OCI-LY3 (cell line): ENCODE data around the gene KLF7.

Experiments used
- H2AFZ ChIP-seq: fragments of 200-600, 300-600 bp; shearing (Covaris generic); 2 replicates; pipeline ENCODE4 v1.6.0; 2014; ENCODE audit warnings: antibody characterized with exemption, low read depth, low read length
- H3K27ac ChIP-seq: fragments of 200-600, 300-600 bp; sonication (generic); 2 replicates; pipeline ENCODE4 v1.5.1; 2014; ENCODE audit warnings: mild to moderate bottlenecking, low read length, moderate library complexity, mixed read lengths
- H3K27me3 ChIP-seq: fragments of 200-600, 300-600 bp; sonication (generic); 2 replicates; pipeline ENCODE4 v1.6.1; 2014; ENCODE audit warnings: low read depth, low read length, mixed read lengths
- H3K36me3 ChIP-seq: fragments of 200-600, 300-600 bp; sonication (generic); replicated peaks from 2 replicates; pipeline ENCODE3; 2014; ENCODE audit warnings: low read depth, low read length, mixed read lengths
- H3K4me1 ChIP-seq: fragments of 300-600, 200-600 bp; sonication (generic); 2 replicates; pipeline ENCODE4 v1.6.1; 2014; ENCODE audit warnings: low read length, mixed read lengths
- H3K4me2 ChIP-seq: fragments of 200-600, 300-600 bp; sonication (generic); 2 replicates; pipeline ENCODE4 v1.6.1; 2014; ENCODE audit warnings: low read length, mixed read lengths
- H3K4me3 ChIP-seq: fragments of 300-600, 200-600 bp; sonication (generic); 2 replicates; pipeline ENCODE4 v1.5.1; 2014; ENCODE audit warnings: antibody characterized with exemption, mild to moderate bottlenecking, low read length, moderate library complexity
- H3K79me2 ChIP-seq: fragments of 300-600, 200-600 bp; shearing (Covaris generic); 2 replicates; pipeline ENCODE4 v1.6.1; 2014; ENCODE audit warnings: mild to moderate bottlenecking, low read length, mixed read lengths
- H3K9ac ChIP-seq: fragments of 300-600, 200-600 bp; shearing (Covaris generic); 2 replicates; pipeline ENCODE4 v1.6.0; 2014; ENCODE audit warnings: mild to moderate bottlenecking, low read length, moderate library complexity
- H3K9me3 ChIP-seq: fragments of 200-600, 300-600 bp; shearing (Covaris generic); 2 replicates; pipeline ENCODE4 v1.6.1; 2014; ENCODE audit warnings: low read length, mixed read lengths; ENCODE audit not compliant: insufficient read depth
- H4K20me1 ChIP-seq: fragments of 200-600, 300-600 bp; sonication (generic); 2 replicates; pipeline ENCODE4 v1.6.1; 2016; ENCODE audit warnings: low read length, mixed read lengths; ENCODE audit not compliant: insufficient read depth
- EZH2phosphoT487 ChIP-seq: fragments of 200-600 bp; shearing (Covaris generic); IDR thresholded peaks from 2 replicates; pipeline ENCODE4 v1.6.1; 2018; ENCODE audit warnings: antibody characterized with exemption, mixed run types, low read depth
- TF ChIP-seq, protein P1 (sequence below): fragments of 200-600, 300-600 bp; sonication (generic); IDR thresholded peaks from 2 replicates; pipeline ENCODE4 v1.5.1; 2014; ENCODE audit warnings: antibody characterized with exemption, low read length, low read depth

The KLF7 gene

GRCh38 chr2:207205173-207205957 is 39.6 kb upstream of the KLF7 start:
- no peak for TF ChIP-seq EZH2phosphoT487
- TF ChIP-seq, protein P1, sequence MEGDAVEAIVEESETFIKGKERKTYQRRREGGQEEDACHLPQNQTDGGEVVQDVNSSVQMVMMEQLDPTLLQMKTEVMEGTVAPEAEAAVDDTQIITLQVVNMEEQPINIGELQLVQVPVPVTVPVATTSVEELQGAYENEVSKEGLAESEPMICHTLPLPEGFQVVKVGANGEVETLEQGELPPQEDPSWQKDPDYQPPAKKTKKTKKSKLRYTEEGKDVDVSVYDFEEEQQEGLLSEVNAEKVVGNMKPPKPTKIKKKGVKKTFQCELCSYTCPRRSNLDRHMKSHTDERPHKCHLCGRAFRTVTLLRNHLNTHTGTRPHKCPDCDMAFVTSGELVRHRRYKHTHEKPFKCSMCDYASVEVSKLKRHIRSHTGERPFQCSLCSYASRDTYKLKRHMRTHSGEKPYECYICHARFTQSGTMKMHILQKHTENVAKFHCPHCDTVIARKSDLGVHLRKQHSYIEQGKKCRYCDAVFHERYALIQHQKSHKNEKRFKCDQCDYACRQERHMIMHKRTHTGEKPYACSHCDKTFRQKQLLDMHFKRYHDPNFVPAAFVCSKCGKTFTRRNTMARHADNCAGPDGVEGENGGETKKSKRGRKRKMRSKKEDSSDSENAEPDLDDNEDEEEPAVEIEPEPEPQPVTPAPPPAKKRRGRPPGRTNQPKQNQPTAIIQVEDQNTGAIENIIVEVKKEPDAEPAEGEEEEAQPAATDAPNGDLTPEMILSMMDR: no peak
- no peak overlapping the region for H2AFZ ChIP-seq
- no peaks in the 10 kb centered on the region for H3K79me2 ChIP-seq
- H3K9ac ChIP-seq: no peak overlapping the region
- no peaks in the 10 kb centered on the region for H4K20me1 ChIP-seq
- H3K4me3 ChIP-seq: no peak overlapping the region
- H3K4me1 ChIP-seq: no peaks in the 10 kb centered on the region
- no peak overlapping the region for H3K4me2 ChIP-seq
- H3K9me3 ChIP-seq: no peaks in the 10 kb centered on the region
- H3K27ac ChIP-seq: no peak overlapping the region
- H3K36me3 ChIP-seq: no peaks in the 10 kb centered on the region
- H3K27me3 ChIP-seq: peaks cover 3% of the 10 kb centered on the region; the same call in 1 of the 2 replicates

DNA sequence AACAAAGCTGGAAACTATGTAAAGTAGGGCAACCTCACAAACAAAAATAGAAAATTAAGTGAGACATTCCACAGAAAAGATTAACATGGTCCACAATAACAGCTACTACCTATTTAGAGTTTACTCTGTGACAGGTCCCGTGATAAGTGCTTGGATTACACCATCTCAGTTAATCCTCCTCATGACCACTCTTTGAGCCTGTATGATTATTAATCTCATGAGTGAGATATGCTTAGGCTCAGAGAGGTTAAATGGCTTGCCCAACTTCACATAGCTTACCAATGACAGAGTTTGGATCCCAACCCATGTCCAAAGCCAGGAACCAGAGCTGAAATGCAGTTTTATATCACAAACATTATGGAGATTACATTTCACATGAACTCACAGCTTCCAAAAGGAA is 37.3 kb upstream of the KLF7 start:
- H3K4me3 ChIP-seq: no peak overlapping the region
- no peaks in the 10 kb centered on the region for H3K79me2 ChIP-seq
- H4K20me1 ChIP-seq: no peaks in the 10 kb centered on the region
- H3K27ac ChIP-seq: no peak overlapping the region
- no peak overlapping the region for H2AFZ ChIP-seq
- no peaks in the 10 kb centered on the region for H3K4me1 ChIP-seq
- H3K9ac ChIP-seq: no peak overlapping the region
- TF ChIP-seq, protein P1: no peak
- no peak for TF ChIP-seq EZH2phosphoT487
- no peaks in the 10 kb centered on the region for H3K36me3 ChIP-seq
- H3K9me3 ChIP-seq: no peaks in the 10 kb centered on the region
- peaks cover 11% of the 10 kb centered on the region; the same call in 1 of the 2 replicates for H3K27me3 ChIP-seq
- H3K4me2 ChIP-seq: no peak overlapping the region

GRCh38 chr2:207202645-207203044 is 36.9 kb upstream of the KLF7 start:
- Histone ChIP-seq H3K9ac (no peak overlapping the region), H3K27ac (no peak overlapping the region), H3K4me2 (no peak overlapping the region), H3K79me2 (no peaks in the 10 kb centered on the region), H3K27me3 (peaks cover 11% of the 10 kb centered on the region; the same call in 1 of the 2 replicates), H3K4me1 (no peaks in the 10 kb centered on the region), H3K36me3 (no peaks in the 10 kb centered on the region), H3K4me3 (no peak overlapping the region), H2AFZ (no peak overlapping the region), H4K20me1 (no peaks in the 10 kb centered on the region), H3K9me3 (no peaks in the 10 kb centered on the region)
- TF ChIP-seq, protein P1: no peak
- TF ChIP-seq EZH2phosphoT487: no peak

- no peaks in the 10 kb centered on the region for H3K9me3 ChIP-seq
- H3K9ac ChIP-seq: no peak overlapping the region
- no peak overlapping the region for H2AFZ ChIP-seq
- TF ChIP-seq EZH2phosphoT487: no peak
- TF ChIP-seq, protein P1: no peak
- H3K4me3 ChIP-seq: no peak overlapping the region
- H3K36me3 ChIP-seq: no peaks in the 10 kb centered on the region
- H3K4me1 ChIP-seq: no peaks in the 10 kb centered on the region
- no peaks in the 10 kb centered on the region for H4K20me1 ChIP-seq
- H3K79me2 ChIP-seq: no peaks in the 10 kb centered on the region
- H3K27me3 ChIP-seq: peaks cover 11% of the 10 kb centered on the region; the same call in 1 of the 2 replicates
- H3K4me2 ChIP-seq: no peak overlapping the region
- no peak overlapping the region for H3K27ac ChIP-seq
These were observed 35.7 kb upstream of the KLF7 start for GRCh38 chr2:207201416-207201815.
